Measurements from ENCODE around the gene LCE1C.
A peak's percentile ranks its signal among the peaks of the same experiment; 100 is the strongest.

LCE1C gene

GRCh38 chr1:152786077-152786476 lies 20.4 kb downstream of the LCE1C start, which contains the start of gene LCE1E:
LCE1E (plus strand) TSS chr1:152786257; CDS start chr1:152787300, 1,043 bp downstream.
- TF ChIP-seq CTCF (IDR thresholded peaks at IDR 0.05; ENCODE audit: extremely low read depth, insufficient read depth, missing control alignments), result no peak
- in situ Hi-C loops (cut with MboI; ENCODE audit: low pct_unique_long_range_greater_than_20kb, low sequenced_read_pairs, unreplicated experiment), result no loop called here
- DNase-seq (ENCODE audit: low spot score), result no peak

- in situ Hi-C loops (cut with MboI; ENCODE audit: low pct_unique_long_range_greater_than_20kb, low sequenced_read_pairs, unreplicated experiment), result no loop called here
- DNase-seq (ENCODE audit: low spot score), result no peak
- no peak for TF ChIP-seq CTCF (IDR thresholded peaks at IDR 0.05; ENCODE audit: extremely low read depth, insufficient read depth, missing control alignments)
Measured at GRCh38 chr1:152783095-152783494, 23.4 kb downstream of the LCE1C start.

- peak; percentile 49 for TF ChIP-seq CTCF (IDR thresholded peaks at IDR 0.05; ENCODE audit: extremely low read depth, insufficient read depth, missing control alignments)
- DNase-seq (ENCODE audit: low spot score), result peak; percentile 43
- in situ Hi-C loops (cut with MboI; ENCODE audit: low pct_unique_long_range_greater_than_20kb, low sequenced_read_pairs, unreplicated experiment), result no loop called here
Measured at GRCh38 chr1:152777510-152778137, 28.8 kb downstream of the LCE1C start.

GRCh38 chr1:152776361-152776760 lies 30.1 kb downstream of the LCE1C start:
- in situ Hi-C loops (cut with MboI; ENCODE audit: low pct_unique_long_range_greater_than_20kb, low sequenced_read_pairs, unreplicated experiment), result no loop called here
- TF ChIP-seq CTCF (IDR thresholded peaks at IDR 0.05; ENCODE audit: extremely low read depth, insufficient read depth, missing control alignments), result no peak
- DNase-seq (ENCODE audit: low spot score), result no peak

GRCh38 chr1:152774875-152775274 lies 31.6 kb downstream of the LCE1C start, which contains the start of gene LCE1F:
LCE1F (plus strand) TSS chr1:152775140; CDS start chr1:152776372, 1,232 bp downstream.
- TF ChIP-seq CTCF (IDR thresholded peaks at IDR 0.05; ENCODE audit: extremely low read depth, insufficient read depth, missing control alignments), result no peak
- in situ Hi-C loops (cut with MboI; ENCODE audit: low pct_unique_long_range_greater_than_20kb, low sequenced_read_pairs, unreplicated experiment), result no loop called here
- DNase-seq (ENCODE audit: low spot score), result no peak

GRCh38 chr1:152770411-152770810 lies 36.0 kb downstream of the LCE1C start:
- no peak for DNase-seq (ENCODE audit: low spot score)
- in situ Hi-C loops (cut with MboI; ENCODE audit: low pct_unique_long_range_greater_than_20kb, low sequenced_read_pairs, unreplicated experiment), result no loop called here
- no peak for TF ChIP-seq CTCF (IDR thresholded peaks at IDR 0.05; ENCODE audit: extremely low read depth, insufficient read depth, missing control alignments)

Data from GM13977 (cell line).